ENCODE data around the gene IQSEC3.
A peak's percentile ranks its signal among the peaks of the same experiment; 100 is the strongest.
"Not testable (repeated sequence)": the region's sequence is repeated elsewhere in the genome, so short reads cannot be mapped to it uniquely, and the experiment has no call there.

Gene IQSEC3

DNA sequence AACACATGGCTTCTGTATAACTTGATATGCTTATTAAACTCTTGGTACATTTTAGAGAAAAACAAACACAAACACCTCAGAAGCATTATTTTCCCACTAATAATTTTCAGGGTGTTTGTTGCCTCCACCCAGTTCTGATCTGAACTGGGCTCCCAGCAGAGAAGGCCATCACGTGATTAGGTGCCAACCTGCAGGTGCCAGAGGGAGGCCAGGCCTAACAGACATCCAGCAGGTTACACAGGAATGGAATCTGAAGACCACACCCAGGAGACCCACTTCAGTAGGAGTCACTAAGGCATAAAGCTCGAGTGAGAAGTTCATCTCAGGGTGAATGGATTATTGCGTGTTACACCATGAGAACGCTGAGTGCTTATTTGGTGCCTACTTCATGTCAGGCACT, 138.5 kb downstream of the IQSEC3 start:
- DNase-seq = no peak

DNA sequence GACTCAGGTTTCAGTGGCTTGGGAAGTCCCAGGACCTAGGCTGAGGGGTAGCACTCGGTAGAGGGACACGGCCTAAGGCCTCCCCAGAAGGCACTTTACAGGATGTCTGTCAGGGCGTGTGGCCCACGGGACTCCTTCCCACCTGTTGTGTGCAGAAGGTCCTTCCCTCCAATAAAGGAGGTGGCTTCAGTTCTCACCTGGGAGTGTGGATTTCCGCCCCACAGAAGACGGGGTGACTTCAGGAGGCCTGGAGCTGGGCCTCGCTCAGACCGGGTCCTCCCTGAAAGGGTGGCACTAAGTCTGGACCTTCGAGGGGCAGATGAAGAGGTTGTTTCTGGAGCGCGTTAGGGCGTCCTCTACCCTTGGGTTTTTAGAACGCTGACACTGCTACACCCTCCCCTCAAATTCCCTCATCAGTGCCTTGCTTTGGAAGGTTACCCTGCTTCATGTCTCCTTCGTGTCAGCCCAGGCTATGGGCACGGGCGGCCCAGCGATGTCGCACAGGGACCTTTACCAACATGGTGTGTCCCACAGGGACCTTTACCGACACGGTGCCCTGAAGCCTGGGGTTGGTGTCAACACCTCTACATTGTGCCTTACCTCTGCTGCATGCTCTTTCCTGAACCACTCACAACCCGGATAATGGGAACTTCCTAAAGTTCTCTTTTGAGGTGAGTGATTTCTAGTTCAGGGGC, 140.3 kb downstream of the IQSEC3 start:
- no peak for DNase-seq

GRCh38 chr12:207804-208203, 141.2 kb downstream of the IQSEC3 start:
- DNase-seq = no peak

DNA sequence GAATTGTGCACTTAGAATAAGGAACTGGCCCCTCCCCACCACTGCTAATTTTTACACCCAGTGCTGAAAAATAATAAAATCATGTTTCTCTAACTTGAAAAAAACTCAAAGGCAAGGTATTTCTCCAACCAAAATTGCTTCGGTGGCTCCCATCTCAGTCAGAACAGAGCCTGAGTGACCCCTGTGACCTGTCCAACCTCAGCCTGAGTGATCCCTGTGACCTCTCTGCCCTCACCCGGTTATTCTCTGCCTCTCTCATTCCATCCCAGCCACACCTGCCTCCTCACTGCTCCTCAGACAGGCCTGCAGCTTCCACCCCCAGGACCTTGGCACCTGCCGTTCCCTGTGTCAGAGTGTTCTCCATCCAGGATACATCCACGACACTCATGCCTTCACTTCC, 142.2 kb downstream of the IQSEC3 start:
- no peak for DNase-seq

DNA sequence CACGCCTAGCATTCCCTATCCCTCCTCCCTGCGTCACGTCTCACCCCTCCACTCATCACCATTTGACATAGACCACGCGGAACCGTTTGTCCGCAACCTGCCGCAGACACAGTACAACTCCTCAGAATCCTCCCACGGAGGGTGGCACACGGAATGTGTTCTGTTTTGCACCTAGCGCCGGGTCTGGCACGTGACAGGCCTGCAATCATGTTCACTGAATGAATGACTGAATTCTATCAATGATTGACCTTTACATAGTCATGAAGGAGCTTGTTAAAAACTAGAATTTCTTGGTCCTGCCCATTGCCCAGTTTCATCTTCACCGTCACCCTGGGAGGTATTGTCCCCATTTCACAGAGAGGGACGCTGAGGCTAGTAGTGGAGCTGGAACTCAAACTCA, 142.7 kb downstream of the IQSEC3 start:
- no peak for DNase-seq

- no peak for DNase-seq
These were observed 143.3 kb downstream of the IQSEC3 start for GRCh38 chr12:209851-210250.

DNA sequence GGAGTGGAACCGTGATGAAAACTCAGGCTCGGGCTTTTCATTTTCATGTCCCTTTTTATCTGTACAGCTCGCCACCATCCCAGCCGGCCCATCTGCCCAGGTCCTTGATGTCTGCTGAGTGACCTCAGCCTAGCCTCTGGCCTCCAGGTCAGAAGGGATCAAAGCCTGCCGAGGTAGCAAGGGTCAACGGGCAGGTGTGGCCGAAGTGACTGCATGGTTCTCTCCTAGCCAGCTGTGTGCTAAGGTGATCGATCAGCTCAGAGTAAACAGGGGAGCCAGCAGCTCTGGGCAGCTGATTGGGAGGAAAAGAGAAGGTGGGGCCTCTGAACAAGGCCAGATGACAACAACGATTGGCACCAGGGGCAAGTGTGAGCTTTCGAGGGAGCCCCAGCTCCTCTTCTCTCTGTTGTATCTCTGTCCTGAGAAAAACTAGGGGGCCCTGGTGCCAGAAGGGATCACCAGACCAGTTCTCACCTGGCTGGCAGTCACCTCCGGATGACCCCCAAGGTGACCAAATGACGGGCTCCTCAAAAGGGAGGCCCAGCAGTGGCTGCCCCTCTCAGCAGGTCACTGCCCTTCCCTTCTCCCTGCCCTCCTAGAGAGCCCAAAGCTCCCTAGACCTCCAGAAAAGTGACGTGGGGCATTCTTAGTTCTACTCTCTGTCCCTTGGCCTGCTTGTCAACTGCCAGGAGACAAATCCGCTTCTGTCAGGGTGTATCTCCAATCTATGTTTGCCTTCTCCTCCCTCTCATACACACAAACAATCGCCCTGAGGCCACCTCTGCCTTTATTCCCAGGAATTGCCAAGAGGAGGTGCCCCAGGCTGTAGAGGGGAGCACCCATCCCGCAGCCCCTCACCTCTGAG, 143.9 kb downstream of the IQSEC3 start:
- DNase-seq = no peak

DNA sequence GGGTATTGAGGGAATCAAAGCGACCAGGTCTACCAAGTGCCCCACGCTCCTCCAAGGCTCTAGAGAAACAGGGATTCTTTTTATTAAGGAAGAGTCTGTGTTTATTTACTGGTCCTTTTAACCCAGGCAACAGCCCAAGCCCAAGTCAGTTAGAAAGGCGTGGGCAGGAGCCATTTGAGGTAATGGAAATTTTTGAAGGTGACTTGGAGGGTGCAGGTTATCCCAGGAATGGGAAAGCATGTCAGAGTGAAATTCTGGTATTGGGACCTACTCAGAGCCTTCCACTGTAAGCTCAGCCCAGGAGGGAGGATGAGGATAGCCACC, 144.5 kb downstream of the IQSEC3 start:
- no peak for DNase-seq

- no peak for DNase-seq
These were observed 145.3 kb downstream of the IQSEC3 start for GRCh38 chr12:211639-212414.

DNA sequence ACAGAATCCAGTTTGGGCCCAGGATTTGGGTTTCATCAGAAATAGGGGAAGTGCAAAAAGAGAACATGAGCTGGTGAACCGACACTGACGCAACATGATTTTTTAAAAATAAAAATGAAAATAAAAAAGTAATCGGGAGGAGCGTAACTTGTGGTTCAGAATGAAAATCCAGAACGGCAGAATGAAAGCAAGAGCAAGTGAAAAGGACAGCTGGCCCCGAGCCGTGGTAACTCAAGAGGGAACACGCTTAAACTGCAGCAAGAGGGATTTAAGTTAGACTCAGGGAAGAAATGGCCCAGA, 145.8 kb downstream of the IQSEC3 start:
- DNase-seq = no peak

DNA sequence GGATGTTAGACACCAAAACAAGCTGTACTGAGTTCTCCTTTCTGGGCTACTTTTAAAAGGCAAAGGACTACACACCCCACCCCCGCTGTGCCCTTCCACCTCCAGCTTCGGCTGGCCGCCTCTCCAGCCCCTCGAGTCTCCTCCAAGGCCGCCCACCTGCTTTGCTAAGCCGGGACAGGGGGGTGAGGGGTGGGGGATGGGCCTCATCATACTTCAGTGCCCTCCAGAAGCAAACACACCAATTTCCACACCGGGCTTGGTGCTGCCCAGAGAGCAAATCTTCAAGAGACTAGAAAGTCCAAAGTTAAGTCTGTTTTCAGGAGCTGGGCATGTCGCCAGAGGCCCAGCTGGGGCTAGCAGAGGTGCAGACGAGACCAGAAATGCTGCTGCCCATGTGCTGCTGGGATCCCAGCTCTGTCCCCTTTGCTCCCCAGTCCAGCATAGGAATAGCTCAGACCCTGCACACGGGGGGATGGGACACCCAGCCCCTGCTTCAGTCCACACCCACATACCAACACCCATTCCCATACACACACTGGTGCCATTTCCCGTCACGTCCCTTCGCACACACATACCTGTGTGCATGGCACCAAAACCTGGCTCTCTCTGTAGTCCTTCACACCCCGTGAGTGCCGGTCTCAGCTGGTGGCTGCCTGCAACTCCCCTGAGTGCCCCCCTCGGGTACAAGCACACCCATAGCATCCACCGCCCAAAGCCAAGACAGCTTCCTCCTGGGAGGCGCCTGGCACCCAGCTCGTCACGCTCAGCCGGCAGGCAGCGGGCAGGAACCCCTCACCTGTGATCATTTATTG, 146.4 kb downstream of the IQSEC3 start:
- no peak for DNase-seq

- DNase-seq = no peak
These were observed 147.0 kb downstream of the IQSEC3 start for GRCh38 chr12:213527-213932.

GRCh38 chr12:214003-214741, 147.6 kb downstream of the IQSEC3 start, which contains the start of gene SLC6A12:
Gene SLC6A12 (minus strand): TSS chr12:214157. CDS start chr12:209986, 4,171 bp downstream.
- no peak for DNase-seq

GRCh38 chr12:215116-215515, 148.5 kb downstream of the IQSEC3 start:
- DNase-seq = no peak

DNA sequence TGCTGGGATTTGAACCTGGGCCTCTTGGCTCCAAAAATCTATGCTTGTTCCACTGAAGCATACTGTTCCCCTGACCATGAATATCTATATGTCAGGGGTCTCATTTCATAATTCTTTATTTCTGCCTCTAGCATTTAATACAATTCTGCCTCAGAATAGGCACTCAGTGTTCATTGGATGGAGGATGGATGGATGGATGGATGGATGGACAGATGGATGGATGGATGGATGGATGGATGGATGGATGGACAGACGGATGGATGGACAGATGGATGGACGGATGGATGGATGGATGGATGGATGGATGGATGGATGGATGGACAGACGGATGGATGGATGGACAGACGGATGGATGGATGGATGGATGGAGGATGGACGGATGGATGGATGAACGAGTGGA, 150.5 kb downstream of the IQSEC3 start:
- DNase-seq = not testable (repeated sequence)

- DNase-seq = no peak
These were observed 151.7 kb downstream of the IQSEC3 start for GRCh38 chr12:218221-218620.

DNA sequence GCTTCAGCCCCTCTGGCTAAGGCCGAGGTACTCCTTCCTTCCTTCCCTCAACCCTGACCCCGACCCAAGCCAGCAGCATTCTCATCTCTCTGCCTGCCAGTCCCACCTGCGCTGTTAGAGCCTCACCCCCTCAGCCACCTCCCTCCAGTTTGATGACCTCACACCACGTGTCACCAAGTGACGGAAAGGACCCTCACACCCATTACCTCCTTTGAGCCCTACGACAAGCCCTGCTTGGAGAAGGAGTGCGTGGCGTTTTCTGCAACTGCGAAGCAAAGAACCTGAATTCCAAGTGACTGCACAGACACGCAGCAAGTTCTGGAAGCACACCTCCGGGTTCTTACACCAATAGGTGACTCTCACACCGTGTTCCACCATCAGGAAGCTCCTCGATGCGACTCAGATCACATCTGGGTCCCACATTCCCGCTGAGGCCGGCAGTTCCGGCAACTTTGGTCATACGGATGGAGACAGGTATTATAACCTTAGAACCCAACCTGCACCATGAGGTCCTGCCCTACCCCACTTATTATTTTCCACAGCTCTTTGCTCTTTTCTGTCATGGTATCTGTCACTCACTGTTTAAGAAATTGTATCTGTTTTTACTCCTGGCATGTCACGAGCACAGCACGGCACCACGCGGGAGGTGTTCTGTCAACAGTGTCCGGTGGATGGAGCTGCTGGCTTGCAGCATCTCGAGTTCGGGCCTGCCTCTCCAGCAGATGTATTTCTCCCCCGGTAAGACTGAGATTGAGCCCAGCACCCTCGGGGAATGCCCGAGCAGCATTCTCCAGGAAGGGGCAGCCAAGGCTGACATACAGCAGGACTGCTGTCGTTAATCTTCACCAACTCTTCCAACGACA, 152.4 kb downstream of the IQSEC3 start:
- no peak for DNase-seq

- DNase-seq = peak; percentile 71
These were observed 153.4 kb downstream of the IQSEC3 start for GRCh38 chr12:219891-220352.

DNA sequence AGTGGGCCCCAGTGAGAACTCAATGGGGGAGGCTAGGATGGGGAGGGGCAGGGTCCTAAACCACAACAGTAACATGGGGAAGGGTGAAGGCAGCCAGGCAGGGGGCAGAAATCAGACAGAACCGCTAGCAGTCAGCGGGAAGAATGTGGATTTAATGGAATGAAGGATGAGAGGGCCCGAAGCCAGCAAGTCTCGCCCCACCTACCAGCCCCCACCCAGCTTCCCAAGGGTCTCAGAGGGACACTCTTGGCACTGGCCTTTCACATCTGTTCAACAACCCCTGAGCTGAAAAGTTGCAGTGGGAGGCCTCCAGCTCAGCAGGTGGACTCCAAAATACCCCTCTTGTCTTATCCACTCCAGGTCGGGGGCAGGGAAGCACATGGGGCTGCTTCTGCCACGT, 153.9 kb downstream of the IQSEC3 start:
- DNase-seq = no peak

DNA sequence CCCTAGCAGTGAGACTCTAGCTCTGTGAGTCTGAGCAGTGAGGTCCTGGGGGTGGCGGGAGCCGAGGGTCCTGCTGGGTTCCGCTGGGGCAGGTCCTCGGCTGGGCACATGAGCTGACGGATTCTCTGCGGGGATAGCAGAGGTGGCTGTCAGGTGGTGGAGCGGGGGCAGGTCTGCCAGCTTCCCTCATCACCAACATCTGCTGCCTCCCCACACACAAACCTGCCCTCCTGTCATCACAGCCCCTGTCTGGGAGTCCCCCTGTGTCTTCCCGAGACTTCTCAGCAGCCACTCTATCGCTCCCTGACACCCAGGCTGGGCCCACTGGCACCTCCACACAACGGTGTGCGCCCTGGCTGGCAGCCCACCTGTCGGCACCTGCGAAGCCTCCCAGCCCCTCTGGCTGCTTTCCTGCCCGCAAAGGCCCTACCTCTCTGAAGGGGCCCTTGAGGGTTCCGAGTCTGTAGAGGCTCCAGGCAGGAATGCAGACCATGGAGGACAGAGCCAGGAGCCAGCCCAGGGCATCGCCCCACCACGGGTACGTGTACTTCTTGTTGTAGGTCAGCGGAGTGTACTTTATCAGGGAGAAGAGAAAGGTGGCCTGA, 154.5 kb downstream of the IQSEC3 start:
- no peak for DNase-seq

GRCh38 chr12:221736-222135, 155.2 kb downstream of the IQSEC3 start:
- DNase-seq = no peak

Data from NCI-H1092 treated with DMSO at 0.1 percent for 48 hours (cell line).